ENCODE data around the gene GNL1. TPM values are rescaled to one million over a fixed set of nuclear protein-coding genes. Genes with fewer than 3 reads are reported as not detected.

GNL1 gene
- total and polyA plus RNA-seq, 12 donors: 17.3 to 34.1 (median 20.1) TPM

DNA sequence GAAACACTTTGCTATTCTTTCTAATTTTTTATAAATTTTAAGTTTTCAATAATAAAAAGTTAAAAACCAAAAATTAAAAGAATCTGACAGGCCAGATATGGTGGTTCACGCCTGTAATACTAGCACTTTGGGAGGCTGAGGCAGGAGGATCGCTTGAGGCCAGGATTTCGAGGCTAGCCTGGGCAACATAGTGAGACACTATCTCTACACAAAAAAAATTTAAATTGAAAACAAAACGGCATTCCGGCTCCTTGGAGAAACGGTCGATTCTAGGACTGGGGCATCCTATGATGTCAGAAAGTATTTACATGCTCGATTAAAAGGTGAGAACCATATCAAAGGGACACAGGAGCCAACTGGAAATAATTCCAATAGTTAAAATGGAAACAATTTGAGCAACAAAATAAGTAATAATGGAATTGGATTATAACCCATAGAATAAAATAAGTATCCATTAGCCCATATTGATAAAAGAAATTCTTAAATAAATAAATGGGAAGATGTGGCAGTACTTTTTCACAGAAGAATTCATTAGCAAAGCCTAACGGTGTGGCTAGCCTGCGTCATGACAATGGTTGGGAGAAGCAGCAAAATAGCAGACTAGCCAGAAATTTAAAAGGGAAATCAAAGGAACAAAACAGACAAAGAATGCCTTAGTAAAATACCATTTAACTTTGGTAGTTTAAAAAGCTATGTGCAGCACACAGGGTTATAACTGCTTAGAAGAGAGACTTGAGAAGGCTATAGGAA is 45.7 kb downstream of the GNL1 start:
- intact Hi-C loops (cut with DNase I): no loop called here
- no peak for TF ChIP-seq CTCF (IDR thresholded peaks at IDR 0.05)
- ATAC-seq (no peak), DNase-seq (no peak)
- Histone ChIP-seq H3K9me3 (no peaks in the 10 kb centered on the region), H3K4me1 (peaks cover 0 to 53% (median 4%) of the 10 kb centered on the region in 9 donors), H3K27ac (peak overlapping the region in 4 of 10 donors; percentile 26 to 86 (median 63)), H3K27me3 (no peaks in the 10 kb centered on the region), H3K4me3 (no peak overlapping the region), H3K36me3 (no peaks in the 10 kb centered on the region)
- 81 to 83% methylated on average over 10 of the region's 10 CpGs for WGBS, 2 donors

DNA sequence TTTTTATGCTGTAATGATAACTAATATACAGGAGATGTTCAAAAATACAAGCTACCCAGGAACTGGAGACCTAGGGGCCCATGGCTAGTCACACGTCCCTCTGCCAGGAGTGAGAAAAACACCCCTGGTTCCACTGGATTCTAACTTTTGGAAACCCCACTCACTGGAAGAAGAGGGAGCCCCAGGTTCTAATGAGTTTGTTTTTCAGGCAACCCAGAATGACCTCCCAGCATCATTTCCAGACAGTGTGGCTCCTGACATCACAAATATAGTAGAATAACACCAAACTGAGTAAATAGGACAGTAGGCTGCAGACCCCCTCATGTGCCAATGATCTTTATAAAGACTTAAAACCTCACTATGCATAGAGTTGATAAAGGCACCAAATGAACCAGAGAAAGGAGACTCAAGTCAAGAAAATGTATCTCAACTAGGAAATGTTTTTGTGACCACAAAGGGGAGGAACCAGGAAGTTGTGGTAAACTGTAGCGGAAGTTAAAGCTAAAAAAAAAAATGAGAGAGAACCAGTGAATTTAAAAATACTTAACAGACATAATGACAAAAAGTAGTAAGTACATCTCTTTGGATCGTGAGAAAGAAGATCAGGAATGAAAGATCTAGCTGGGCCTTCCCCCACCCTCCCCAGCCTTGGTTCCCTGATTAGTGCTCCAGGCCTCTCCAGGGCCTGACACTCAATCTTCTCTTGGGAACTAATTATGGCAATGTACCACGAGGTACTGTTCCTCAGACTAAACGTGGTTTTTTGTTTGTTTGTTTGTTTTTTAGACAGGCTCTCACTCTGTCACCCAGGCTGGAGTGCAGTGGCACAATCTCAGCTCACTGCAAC is 47.2 kb downstream of the GNL1 start:
- peak overlapping the region in 1 of 10 donors; percentile 19 for H3K4me3 ChIP-seq
- peak overlapping the region in 6 of 10 donors; percentile 19 to 86 (median 54) for H3K27ac ChIP-seq
- no peaks in the 10 kb centered on the region for H3K9me3 ChIP-seq
- peaks cover 0 to 2% (median 0%) of the 10 kb centered on the region in 7 donors for H3K27me3 ChIP-seq
- no peak for TF ChIP-seq CTCF (IDR thresholded peaks at IDR 0.05)
- no peaks in the 10 kb centered on the region for H3K36me3 ChIP-seq
- ATAC-seq: peak in 1 of 8 donors; percentile 25
- intact Hi-C loops (cut with DNase I): no loop called here
- DNase-seq: no peak
- 38 to 43% methylated on average over 5 of the region's 5 CpGs for WGBS, 2 donors
- peaks cover 0 to 43% (median 0%) of the 10 kb centered on the region in 9 donors for H3K4me1 ChIP-seq

DNA sequence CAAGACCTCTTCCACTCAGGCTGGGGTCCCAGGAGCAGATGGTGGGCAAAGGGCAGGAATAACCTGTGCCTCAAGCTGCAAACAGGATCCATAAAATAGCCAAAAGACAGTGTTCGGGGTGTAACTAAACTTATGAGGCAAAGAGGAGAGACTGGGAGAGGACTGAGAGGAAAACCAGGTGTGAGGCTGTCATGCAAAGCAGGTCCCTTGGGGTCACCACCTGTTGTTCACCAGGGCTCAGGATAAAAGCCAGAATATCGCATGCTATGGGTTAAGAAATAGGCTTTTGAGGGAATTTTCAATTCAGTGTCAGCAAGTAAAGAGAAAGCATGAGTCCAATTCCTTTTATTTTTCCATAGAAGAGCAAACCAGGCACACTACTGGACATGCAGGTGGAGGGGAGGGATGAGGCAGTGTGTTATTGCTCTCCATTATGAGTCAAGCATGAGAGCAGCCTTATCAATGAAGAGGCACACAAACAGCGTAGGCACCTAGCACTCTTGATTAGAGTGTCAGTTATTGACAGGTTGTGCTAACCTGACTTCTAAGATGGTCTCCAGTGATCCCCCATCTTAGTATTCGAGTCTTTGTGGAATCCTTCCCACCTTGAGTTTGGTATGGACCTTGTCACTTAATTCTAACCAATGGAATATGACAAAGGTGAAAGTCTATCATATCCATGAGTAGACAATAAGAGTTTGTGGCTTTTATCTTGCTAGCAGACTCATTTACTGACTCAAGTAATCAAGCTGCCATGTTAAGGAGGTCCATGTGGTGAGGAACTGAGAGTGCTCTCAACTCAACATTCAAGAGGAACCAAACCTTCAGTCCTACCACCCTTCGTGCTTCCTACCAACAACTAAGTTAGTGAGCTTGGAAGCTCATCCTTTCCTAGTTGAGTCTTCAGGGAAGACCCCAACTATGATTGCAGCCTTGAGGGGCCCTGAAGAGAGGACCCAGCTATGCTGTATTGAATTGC is 48.2 kb downstream of the GNL1 start:
- peak overlapping the region in 4 of 10 donors; percentile 39 to 86 (median 62) for H3K27ac ChIP-seq
- peak overlapping the region in 1 of 10 donors; percentile 19 for H3K4me3 ChIP-seq
- H3K27me3 ChIP-seq: peaks cover 0 to 2% (median 0%) of the 10 kb centered on the region in 7 donors
- 83 to 89% methylated on average over 5 of the region's 5 CpGs for WGBS, 2 donors
- TF ChIP-seq CTCF (IDR thresholded peaks at IDR 0.05): no peak
- intact Hi-C loops (cut with DNase I): no loop called here
- no peak for ATAC-seq
- no peaks in the 10 kb centered on the region for H3K9me3 ChIP-seq
- no peaks in the 10 kb centered on the region for H3K36me3 ChIP-seq
- no peak for DNase-seq
- H3K4me1 ChIP-seq: peaks cover 0 to 43% (median 0%) of the 10 kb centered on the region in 9 donors

Data from heart right ventricle (tissue), 16 donors.